Choroid plexus epithelial cell (primary cell): ENCODE data around the gene CAMK2B.

ENCODE experiments used
- DNase-seq: peaks from one replicate; pipeline ENCODE4 v3.0.0-alpha.2; 2010; ENCODE audit warnings: low read depth
- H3K4me3 ChIP-seq: 2 replicates; pipeline ENCODE4 v1.5.1; 2011; ENCODE audit warnings: low read depth, mild to moderate bottlenecking, control low read depth, low read length, moderate library complexity
- CTCF ChIP-seq: conservative IDR thresholded peaks from 2 replicates; pipeline ENCODE4 v1.5.1; 2011; ENCODE audit warnings: low read depth, mild to moderate bottlenecking, control low read depth, inconsistent platforms, low read length, moderate library complexity

CAMK2B gene

GRCh38 chr7:44187636-44188416 lies 137.6 kb downstream of the CAMK2B start:
- no peak overlapping the region for H3K4me3 ChIP-seq
- TF ChIP-seq CTCF, result no peak
- no peak for DNase-seq

- no peak for TF ChIP-seq CTCF
Measured at GRCh38 chr7:44186736-44187135, 138.7 kb downstream of the CAMK2B start.

GRCh38 chr7:44185729-44186128 lies 139.7 kb downstream of the CAMK2B start:
- no peak for TF ChIP-seq CTCF

More at GRCh38 chr7:44186736-44187135, 138.7 kb downstream of the CAMK2B start:
- no peak overlapping the region for H3K4me3 ChIP-seq
- no peak for DNase-seq

GRCh38 chr7:44184873-44185446 lies 140.4 kb downstream of the CAMK2B start:
- DNase-seq, result no peak
- H3K4me3 ChIP-seq, result no peak overlapping the region
- TF ChIP-seq CTCF, result no peak

More at GRCh38 chr7:44185729-44186128, 139.7 kb downstream of the CAMK2B start:
- DNase-seq, result no peak
- no peak overlapping the region for H3K4me3 ChIP-seq

- DNase-seq, result peak; percentile 88
- no peak for TF ChIP-seq CTCF
- no peak overlapping the region for H3K4me3 ChIP-seq
Measured at GRCh38 chr7:44184206-44184872, 141.1 kb downstream of the CAMK2B start.

GRCh38 chr7:44183386-44183785 lies 142.0 kb downstream of the CAMK2B start:
- TF ChIP-seq CTCF, result no peak
- DNase-seq, result no peak
- H3K4me3 ChIP-seq, result no peak overlapping the region
